H1 (cell line): ENCODE results near the gene PXDN. TPM values are rescaled to one million over a fixed set of nuclear protein-coding genes. Genes with fewer than 3 reads are reported as not detected.
A peak's percentile ranks its signal among the peaks of the same experiment; 100 is the strongest.

Experiments used
- ASH2L ChIP-seq: fragments of 200-600, 300-600 bp; sonication (generic); IDR thresholded peaks from one replicate; pipeline ENCODE4 v1.7.1; 2017; ENCODE audit warnings: low read length
- BRCA1 ChIP-seq: IDR thresholded peaks from 2 replicates; pipeline ENCODE4 v1.6.1; 2012; ENCODE audit warnings: low read depth, low read length, improper control_type of control experiment
- KDM1A ChIP-seq: fragments of 200-600, 300-600 bp; sonication (generic); IDR thresholded peaks from 2 replicates; pipeline ENCODE4 v1.7.1; 2016; ENCODE audit warnings: mild to moderate bottlenecking, low read length, borderline replicate concordance
- MAFK ChIP-seq: IDR thresholded peaks from 2 replicates; pipeline ENCODE4 v1.6.1; 2012; ENCODE audit warnings: low read depth, mild to moderate bottlenecking, improper control_type of control experiment, low read length
- NRF1 ChIP-seq: IDR thresholded peaks from 2 replicates; pipeline ENCODE4 v1.6.1; 2011; ENCODE audit warnings: mild to moderate bottlenecking, low read depth, low read length, improper control_type of control experiment
- PHF8 ChIP-seq: fragments of 200-600 bp; sonication (generic); conservative IDR thresholded peaks from 2 replicates; pipeline ENCODE4 v1.7.1; 2012; ENCODE audit warnings: low read depth, mild to moderate bottlenecking, inconsistent platforms, low read length, moderate library complexity
- POLR2A ChIP-seq, 2 experiments: IDR thresholded peaks; 1 replicate in 1 of 2; 2 replicates in 1 of 2; pipeline ENCODE4 v1.6.1; 2011; ENCODE audit warnings: low read depth in 2 of 2, low read length in 2 of 2, mild to moderate bottlenecking in 2 of 2; ENCODE audit errors: control extremely low read depth in 1 of 2
- POU5F1 ChIP-seq: IDR thresholded peaks from 2 replicates; pipeline ENCODE4 v1.6.1; 2011; ENCODE audit warnings: low read depth, mild to moderate bottlenecking, low read length, moderate library complexity
- polyA plus RNA-seq, 7 experiments: library from polyadenylated mRNA; depleted of rRNA in 3 of 7; stranded (reverse) in 5 of 7; unstranded in 2 of 7; fragments of >200 nt in 5 of 7; fragments of 200-250 nt in 2 of 7; gene quantifications; 1 replicate in 5 of 7; 2 replicates in 1 of 7; 4 replicates in 1 of 7; pipeline versions ENCODE4 v1.2.1 to v1.2.3, GENCODE V29; 2011 to 2013; ENCODE audit warnings: missing spikeins in 2 of 7, mixed read lengths in 2 of 7
- total RNA-seq: library from RNA; stranded (reverse); fragmentation: NEBNext Ultra II Directional; extraction: Animal tissue kit (Norgen Biotek cat#: 25700); gene quantifications from 2 replicates; pipeline ENCODE4 v1.2.1, GENCODE V29; 2021
- TF ChIP-seq, protein P1 (sequence below): fragments of 300-600 bp; sonication (generic); IDR thresholded peaks from 2 replicates; pipeline ENCODE4 v1.7.1; 2012; ENCODE audit warnings: low read length, moderate library complexity, mild to moderate bottlenecking, inconsistent platforms; ENCODE audit not compliant: insufficient replicate concordance
- TF ChIP-seq, protein P2 (sequence below): IDR thresholded peaks from 2 replicates; pipeline ENCODE4 v1.6.1; 2012; ENCODE audit warnings: inconsistent platforms

PXDN gene
- total and polyA plus RNA-seq, 2 of the 8 experiments (the other 6 are each of a cell fraction or from before 2014, with no cell fraction given) = 104 to 141 TPM

DNA sequence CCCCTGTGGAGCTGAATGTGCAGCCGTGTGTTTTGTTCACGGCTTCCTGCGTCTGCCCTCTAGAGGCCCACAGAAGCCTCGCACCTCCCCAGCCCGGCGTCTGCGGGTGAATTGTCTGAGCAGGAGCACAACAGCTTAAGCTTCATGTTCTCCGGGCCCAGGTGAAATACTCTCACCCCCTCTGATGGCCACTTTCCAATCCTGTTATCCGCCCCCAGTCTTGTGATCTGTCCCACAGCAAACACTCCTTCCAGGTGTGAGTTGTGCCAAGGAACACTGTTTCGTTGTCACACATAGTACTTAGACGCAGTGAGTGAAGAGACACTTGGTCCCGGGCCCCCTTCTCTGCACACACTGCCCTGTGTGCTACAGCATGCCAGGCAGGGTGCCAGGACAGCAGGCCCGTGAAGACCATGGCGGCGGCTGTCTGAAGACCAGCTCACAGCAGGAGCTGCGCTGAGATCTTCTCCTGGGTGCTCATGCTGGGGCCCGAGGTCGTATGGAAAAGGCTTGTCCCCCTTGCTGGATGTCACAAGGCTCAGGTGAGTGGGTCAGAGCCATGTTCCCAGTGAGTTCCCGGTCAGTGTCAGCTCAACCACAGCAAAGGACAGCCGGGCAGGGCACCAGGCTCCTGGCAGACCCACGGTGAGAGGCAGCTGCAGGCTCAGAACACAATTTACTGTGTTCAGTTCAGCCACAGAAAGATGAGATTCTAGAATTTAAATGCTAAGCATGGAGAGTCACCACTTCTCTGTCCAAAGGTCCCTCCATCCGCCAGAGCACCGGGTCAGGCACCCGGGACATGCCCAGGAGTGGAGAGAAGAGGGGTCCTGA lies 6.8 kb upstream of the PXDN start (continued):
- TF ChIP-seq, protein P1, sequence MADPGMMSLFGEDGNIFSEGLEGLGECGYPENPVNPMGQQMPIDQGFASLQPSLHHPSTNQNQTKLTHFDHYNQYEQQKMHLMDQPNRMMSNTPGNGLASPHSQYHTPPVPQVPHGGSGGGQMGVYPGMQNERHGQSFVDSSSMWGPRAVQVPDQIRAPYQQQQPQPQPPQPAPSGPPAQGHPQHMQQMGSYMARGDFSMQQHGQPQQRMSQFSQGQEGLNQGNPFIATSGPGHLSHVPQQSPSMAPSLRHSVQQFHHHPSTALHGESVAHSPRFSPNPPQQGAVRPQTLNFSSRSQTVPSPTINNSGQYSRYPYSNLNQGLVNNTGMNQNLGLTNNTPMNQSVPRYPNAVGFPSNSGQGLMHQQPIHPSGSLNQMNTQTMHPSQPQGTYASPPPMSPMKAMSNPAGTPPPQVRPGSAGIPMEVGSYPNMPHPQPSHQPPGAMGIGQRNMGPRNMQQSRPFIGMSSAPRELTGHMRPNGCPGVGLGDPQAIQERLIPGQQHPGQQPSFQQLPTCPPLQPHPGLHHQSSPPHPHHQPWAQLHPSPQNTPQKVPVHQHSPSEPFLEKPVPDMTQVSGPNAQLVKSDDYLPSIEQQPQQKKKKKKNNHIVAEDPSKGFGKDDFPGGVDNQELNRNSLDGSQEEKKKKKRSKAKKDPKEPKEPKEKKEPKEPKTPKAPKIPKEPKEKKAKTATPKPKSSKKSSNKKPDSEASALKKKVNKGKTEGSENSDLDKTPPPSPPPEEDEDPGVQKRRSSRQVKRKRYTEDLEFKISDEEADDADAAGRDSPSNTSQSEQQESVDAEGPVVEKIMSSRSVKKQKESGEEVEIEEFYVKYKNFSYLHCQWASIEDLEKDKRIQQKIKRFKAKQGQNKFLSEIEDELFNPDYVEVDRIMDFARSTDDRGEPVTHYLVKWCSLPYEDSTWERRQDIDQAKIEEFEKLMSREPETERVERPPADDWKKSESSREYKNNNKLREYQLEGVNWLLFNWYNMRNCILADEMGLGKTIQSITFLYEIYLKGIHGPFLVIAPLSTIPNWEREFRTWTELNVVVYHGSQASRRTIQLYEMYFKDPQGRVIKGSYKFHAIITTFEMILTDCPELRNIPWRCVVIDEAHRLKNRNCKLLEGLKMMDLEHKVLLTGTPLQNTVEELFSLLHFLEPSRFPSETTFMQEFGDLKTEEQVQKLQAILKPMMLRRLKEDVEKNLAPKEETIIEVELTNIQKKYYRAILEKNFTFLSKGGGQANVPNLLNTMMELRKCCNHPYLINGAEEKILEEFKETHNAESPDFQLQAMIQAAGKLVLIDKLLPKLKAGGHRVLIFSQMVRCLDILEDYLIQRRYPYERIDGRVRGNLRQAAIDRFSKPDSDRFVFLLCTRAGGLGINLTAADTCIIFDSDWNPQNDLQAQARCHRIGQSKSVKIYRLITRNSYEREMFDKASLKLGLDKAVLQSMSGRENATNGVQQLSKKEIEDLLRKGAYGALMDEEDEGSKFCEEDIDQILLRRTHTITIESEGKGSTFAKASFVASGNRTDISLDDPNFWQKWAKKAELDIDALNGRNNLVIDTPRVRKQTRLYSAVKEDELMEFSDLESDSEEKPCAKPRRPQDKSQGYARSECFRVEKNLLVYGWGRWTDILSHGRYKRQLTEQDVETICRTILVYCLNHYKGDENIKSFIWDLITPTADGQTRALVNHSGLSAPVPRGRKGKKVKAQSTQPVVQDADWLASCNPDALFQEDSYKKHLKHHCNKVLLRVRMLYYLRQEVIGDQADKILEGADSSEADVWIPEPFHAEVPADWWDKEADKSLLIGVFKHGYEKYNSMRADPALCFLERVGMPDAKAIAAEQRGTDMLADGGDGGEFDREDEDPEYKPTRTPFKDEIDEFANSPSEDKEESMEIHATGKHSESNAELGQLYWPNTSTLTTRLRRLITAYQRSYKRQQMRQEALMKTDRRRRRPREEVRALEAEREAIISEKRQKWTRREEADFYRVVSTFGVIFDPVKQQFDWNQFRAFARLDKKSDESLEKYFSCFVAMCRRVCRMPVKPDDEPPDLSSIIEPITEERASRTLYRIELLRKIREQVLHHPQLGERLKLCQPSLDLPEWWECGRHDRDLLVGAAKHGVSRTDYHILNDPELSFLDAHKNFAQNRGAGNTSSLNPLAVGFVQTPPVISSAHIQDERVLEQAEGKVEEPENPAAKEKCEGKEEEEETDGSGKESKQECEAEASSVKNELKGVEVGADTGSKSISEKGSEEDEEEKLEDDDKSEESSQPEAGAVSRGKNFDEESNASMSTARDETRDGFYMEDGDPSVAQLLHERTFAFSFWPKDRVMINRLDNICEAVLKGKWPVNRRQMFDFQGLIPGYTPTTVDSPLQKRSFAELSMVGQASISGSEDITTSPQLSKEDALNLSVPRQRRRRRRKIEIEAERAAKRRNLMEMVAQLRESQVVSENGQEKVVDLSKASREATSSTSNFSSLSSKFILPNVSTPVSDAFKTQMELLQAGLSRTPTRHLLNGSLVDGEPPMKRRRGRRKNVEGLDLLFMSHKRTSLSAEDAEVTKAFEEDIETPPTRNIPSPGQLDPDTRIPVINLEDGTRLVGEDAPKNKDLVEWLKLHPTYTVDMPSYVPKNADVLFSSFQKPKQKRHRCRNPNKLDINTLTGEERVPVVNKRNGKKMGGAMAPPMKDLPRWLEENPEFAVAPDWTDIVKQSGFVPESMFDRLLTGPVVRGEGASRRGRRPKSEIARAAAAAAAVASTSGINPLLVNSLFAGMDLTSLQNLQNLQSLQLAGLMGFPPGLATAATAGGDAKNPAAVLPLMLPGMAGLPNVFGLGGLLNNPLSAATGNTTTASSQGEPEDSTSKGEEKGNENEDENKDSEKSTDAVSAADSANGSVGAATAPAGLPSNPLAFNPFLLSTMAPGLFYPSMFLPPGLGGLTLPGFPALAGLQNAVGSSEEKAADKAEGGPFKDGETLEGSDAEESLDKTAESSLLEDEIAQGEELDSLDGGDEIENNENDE = no peak
- TF ChIP-seq, protein P2, sequence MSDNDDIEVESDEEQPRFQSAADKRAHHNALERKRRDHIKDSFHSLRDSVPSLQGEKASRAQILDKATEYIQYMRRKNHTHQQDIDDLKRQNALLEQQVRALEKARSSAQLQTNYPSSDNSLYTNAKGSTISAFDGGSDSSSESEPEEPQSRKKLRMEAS = peak; percentile 33; the same call in 1 of the 2 replicates
- TF ChIP-seq ASH2L (no peak), KDM1A (no peak), BRCA1 (no peak), NRF1 (no peak), POLR2A (IDR thresholded peaks at IDR 0.05; ENCODE audit: control extremely low read depth in 1 of 2, low read depth in 2 of 2, low read length in 2 of 2) (no peak), POU5F1 (no peak), PHF8 (no peak), MAFK (no peak)
